ENCODE data around the gene GPR153. TPM values are rescaled to one million over a fixed set of nuclear protein-coding genes. Genes with fewer than 3 reads are reported as not detected.

GPR153 gene
- total and polyA plus RNA-seq, 4 donors = 0.37 to 5.9 (median 2.7) TPM

GRCh38 chr1:6276811-6277555 is 16.1 kb upstream of the GPR153 start:
- no peak overlapping the region for H3K4me3 ChIP-seq (ENCODE audit: low read depth in 1 of 3, low read length in 3 of 3)
- no peaks in the 10 kb centered on the region for H3K4me1 ChIP-seq (ENCODE audit: control insufficient read depth in 4 of 4, insufficient read depth in 4 of 4, low read length in 3 of 4)
- 94% methylated on average over 20 of the region's 20 CpGs for WGBS
- no peaks in the 10 kb centered on the region for H3K27me3 ChIP-seq (ENCODE audit: control insufficient read depth in 4 of 4, insufficient read depth in 4 of 4, low read length in 3 of 4)
- H3K9me3 ChIP-seq (ENCODE audit: control insufficient read depth in 4 of 4, low read length in 3 of 4) = no peaks in the 10 kb centered on the region
- no peak for TF ChIP-seq CTCF (IDR thresholded peaks at IDR 0.05; ENCODE audit: low read depth, low read length, missing input control)
- TF ChIP-seq MAX (IDR thresholded peaks at IDR 0.05) = no peak
- TF ChIP-seq REST (IDR thresholded peaks at IDR 0.05) = no peak
- no peak for TF ChIP-seq ZBTB33 (IDR thresholded peaks at IDR 0.05)
- TF ChIP-seq JUND (IDR thresholded peaks at IDR 0.05) = no peak
- TF ChIP-seq EGR1 (IDR thresholded peaks at IDR 0.05; ENCODE audit: low read depth in 2 of 2) = no peak
- no peak for TF ChIP-seq RAD21 (IDR thresholded peaks at IDR 0.05)
- TF ChIP-seq FOXA2 (IDR thresholded peaks at IDR 0.05) = no peak
- TF ChIP-seq RXRA (IDR thresholded peaks at IDR 0.05) = no peak
- TF ChIP-seq YY1 (IDR thresholded peaks at IDR 0.05) = no peak
- TF ChIP-seq TAF1 (conservative IDR thresholded peaks at IDR 0.05) = no peak
- no peak for TF ChIP-seq HNF4G (IDR thresholded peaks at IDR 0.05)
- no peak for TF ChIP-seq SP1 (IDR thresholded peaks at IDR 0.05)
- no peak for TF ChIP-seq HNF4A (conservative IDR thresholded peaks at IDR 0.05)
- no peak for TF ChIP-seq GABPA (IDR thresholded peaks at IDR 0.05 in 1 of 2, conservative IDR thresholded peaks at IDR 0.05 in 1 of 2)
- H3K9ac ChIP-seq (ENCODE audit: low read depth in 1 of 2, low read length in 2 of 2) = no peak overlapping the region
- no peak overlapping the region for H3K27ac ChIP-seq (ENCODE audit: low read depth in 1 of 2, low read length in 2 of 2)
- DNase-seq (ENCODE audit: low spot score) = no peak
- H3K36me3 ChIP-seq (ENCODE audit: control insufficient read depth in 4 of 4, insufficient read depth in 3 of 4, low read depth in 1 of 4, low read length in 3 of 4) = no peaks in the 10 kb centered on the region

All from liver (tissue), 9 donors.